Measurements from ENCODE around the gene PRXL2C. TPM values are rescaled to one million over a fixed set of nuclear protein-coding genes. Genes with fewer than 3 reads are reported as not detected.
A peak's percentile ranks its signal among the peaks of the same experiment; 100 is the strongest.

PRXL2C gene
- total and polyA plus RNA-seq, 2 of the 13 experiments (the other 11 are each of a cell fraction or from before 2014, with no cell fraction given) = 11.0 to 13.2 TPM

- Histone ChIP-seq H3K27me3 (ENCODE audit: control insufficient read depth in 1 of 2, insufficient read depth in 2 of 2, low read length in 2 of 2) (no peaks in the 10 kb centered on the region), H3K4me1 (ENCODE audit: insufficient read depth, low read length) (peaks cover 49% of the 10 kb centered on the region), H3K27ac (ENCODE audit: extremely low read length, insufficient read depth, low read length) (no peak overlapping the region), H3K79me2 (ENCODE audit: insufficient read depth, low read length) (no peaks in the 10 kb centered on the region), H3K36me3 (replicated peaks in 1 of 2; ENCODE audit: control insufficient read depth in 1 of 2, insufficient read depth in 2 of 2, low read length in 2 of 2) (no peaks in the 10 kb centered on the region), H3K9me3 (ENCODE audit: low read length) (no peaks in the 10 kb centered on the region), H3K4me2 (ENCODE audit: low read depth, low read length) (no peak overlapping the region), H2AFZ (ENCODE audit: low read length) (no peak overlapping the region), H4K20me1 (ENCODE audit: insufficient read depth, low read length) (no peaks in the 10 kb centered on the region), H3K9ac (ENCODE audit: insufficient read depth, low read depth, low read length) (no peak overlapping the region), H3K4me3 (replicated peaks in 1 of 3; ENCODE audit: insufficient read depth in 1 of 3, low read depth in 2 of 3, low read length in 3 of 3) (no peak overlapping the region)
- in situ Hi-C loops (cut with HindIII; ENCODE audit: extremely low pct_ligation_motif_present, low pct_unique_long_range_greater_than_20kb) = loop anchor here (25.0 kb wide), 1 partner anchor 328 kb away; no protein-coding TSS in a partner anchor
- BruUV-seq (replicated peaks) = no TSS peak
- TF ChIP-seq SNAI1 (CRISPR knock-in tag; IDR thresholded peaks at IDR 0.05; ENCODE audit: borderline replicate concordance) (no peak), CAMTA2 (CRISPR knock-in tag; IDR thresholded peaks at IDR 0.05; ENCODE audit: borderline replicate concordance) (no peak), MAFK (conservative IDR thresholded peaks at IDR 0.05 in 1 of 2, IDR thresholded peaks at IDR 0.05 in 1 of 2; ENCODE audit: low read length in 2 of 2) (peak; percentile 71 to 74), MAFF (IDR thresholded peaks at IDR 0.05; ENCODE audit: low read depth, low read length) (peak; percentile 52; the same call in 1 of the 2 replicates), ZFYVE20 (CRISPR knock-in tag; IDR thresholded peaks at IDR 0.05; ENCODE audit: borderline replicate concordance, low read depth) (no peak)
- TF ChIP-seq, protein P1, sequence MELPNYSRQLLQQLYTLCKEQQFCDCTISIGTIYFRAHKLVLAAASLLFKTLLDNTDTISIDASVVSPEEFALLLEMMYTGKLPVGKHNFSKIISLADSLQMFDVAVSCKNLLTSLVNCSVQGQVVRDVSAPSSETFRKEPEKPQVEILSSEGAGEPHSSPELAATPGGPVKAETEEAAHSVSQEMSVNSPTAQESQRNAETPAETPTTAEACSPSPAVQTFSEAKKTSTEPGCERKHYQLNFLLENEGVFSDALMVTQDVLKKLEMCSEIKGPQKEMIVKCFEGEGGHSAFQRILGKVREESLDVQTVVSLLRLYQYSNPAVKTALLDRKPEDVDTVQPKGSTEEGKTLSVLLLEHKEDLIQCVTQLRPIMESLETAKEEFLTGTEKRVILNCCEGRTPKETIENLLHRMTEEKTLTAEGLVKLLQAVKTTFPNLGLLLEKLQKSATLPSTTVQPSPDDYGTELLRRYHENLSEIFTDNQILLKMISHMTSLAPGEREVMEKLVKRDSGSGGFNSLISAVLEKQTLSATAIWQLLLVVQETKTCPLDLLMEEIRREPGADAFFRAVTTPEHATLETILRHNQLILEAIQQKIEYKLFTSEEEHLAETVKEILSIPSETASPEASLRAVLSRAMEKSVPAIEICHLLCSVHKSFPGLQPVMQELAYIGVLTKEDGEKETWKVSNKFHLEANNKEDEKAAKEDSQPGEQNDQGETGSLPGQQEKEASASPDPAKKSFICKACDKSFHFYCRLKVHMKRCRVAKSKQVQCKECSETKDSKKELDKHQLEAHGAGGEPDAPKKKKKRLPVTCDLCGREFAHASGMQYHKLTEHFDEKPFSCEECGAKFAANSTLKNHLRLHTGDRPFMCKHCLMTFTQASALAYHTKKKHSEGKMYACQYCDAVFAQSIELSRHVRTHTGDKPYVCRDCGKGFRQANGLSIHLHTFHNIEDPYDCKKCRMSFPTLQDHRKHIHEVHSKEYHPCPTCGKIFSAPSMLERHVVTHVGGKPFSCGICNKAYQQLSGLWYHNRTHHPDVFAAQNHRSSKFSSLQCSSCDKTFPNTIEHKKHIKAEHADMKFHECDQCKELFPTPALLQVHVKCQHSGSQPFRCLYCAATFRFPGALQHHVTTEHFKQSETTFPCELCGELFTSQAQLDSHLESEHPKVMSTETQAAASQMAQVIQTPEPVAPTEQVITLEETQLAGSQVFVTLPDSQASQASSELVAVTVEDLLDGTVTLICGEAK (IDR thresholded peaks at IDR 0.05) = no peak
- TF ChIP-seq, protein P1 (CRISPR knock-in tag; IDR thresholded peaks at IDR 0.05) = no peak
- CTCF ChIA-PET (ENCODE audit: low intra/inter-chr PET ratio, low total read pairs) = interaction anchor here (1.0 to 2.0 kb wide), 2 partner anchors 224 to 338 kb away, joined by 9 read pairs; no protein-coding TSS in a partner anchor
- no peak for FAIRE-seq
- WGBS (ENCODE audit: low lambda C conversion rate) = 79% methylated on average over 6 of the region's 6 CpGs
- POLR2A ChIA-PET = no interaction called here
- no peak for DNase-seq (ENCODE audit: low spot score)
- intact Hi-C loops (cut with micrococcal nuclease; ENCODE audit: unreplicated experiment) = loop anchor here (1.0 to 2.0 kb wide), 2 partner anchors 223 to 338 kb away; no protein-coding TSS in a partner anchor
- ATAC-seq = no peak
Observed at GRCh38 chr9:96665789-96666188, 10.7 kb upstream of the PRXL2C start.
